Fibroblast of lung (primary cell): ENCODE data around the gene C4orf17. TPM values are rescaled to one million over a fixed set of nuclear protein-coding genes. Genes with fewer than 3 reads are reported as not detected.

Source experiments
- DNase-seq, 2 donors: peaks; one replicate each; pipeline versions ENCODE4 v3.0.0 to v3.0.0-alpha.2; 2010; ENCODE audit warnings: low read depth in 2 of 2
- H2AFZ ChIP-seq: 2 replicates; pipeline ENCODE4 v1.5.1; 2012; ENCODE audit warnings: low read length, control low read depth, inconsistent platforms
- H3K27ac ChIP-seq: 2 replicates; pipeline ENCODE4 v1.5.1; 2011; ENCODE audit warnings: low read length, control low read depth; ENCODE audit not compliant: insufficient read depth
- H3K27me3 ChIP-seq: 2 replicates; pipeline ENCODE4 v1.5.1; 2011; ENCODE audit warnings: mild to moderate bottlenecking, low read length; ENCODE audit not compliant: control insufficient read depth, insufficient read depth
- H3K36me3 ChIP-seq: 2 replicates; pipeline ENCODE4 v1.5.1; 2011; ENCODE audit warnings: low read length; ENCODE audit not compliant: control insufficient read depth, insufficient read depth
- H3K4me1 ChIP-seq: 2 replicates; pipeline ENCODE4 v1.5.1; 2011; ENCODE audit warnings: low read length; ENCODE audit not compliant: control insufficient read depth, insufficient read depth; ENCODE audit errors: extremely low read depth
- H3K4me2 ChIP-seq: 2 replicates; pipeline ENCODE4 v1.5.1; 2011; ENCODE audit warnings: low read length, control low read depth; ENCODE audit not compliant: insufficient read depth; ENCODE audit errors: extremely low read depth
- H3K4me3 ChIP-seq, 4 experiments: fragments of 200-600 bp in 1 of 4; sonication (generic) in 1 of 4; replicated peaks in 1 of 4; 2 replicates each; pipeline ENCODE4 v1.5.1; 2011 to 2016; ENCODE audit warnings: low read length in 4 of 4, low read depth in 3 of 4, mild to moderate bottlenecking in 3 of 4, control low read depth in 2 of 4, inconsistent platforms in 1 of 4, mixed read lengths in 1 of 4; ENCODE audit not compliant: insufficient read depth in 1 of 4; ENCODE audit errors: control extremely low read depth in 1 of 4
- H3K79me2 ChIP-seq: 2 replicates; pipeline ENCODE4 v1.5.1; 2012; ENCODE audit warnings: mild to moderate bottlenecking, low read length, inconsistent platforms; ENCODE audit not compliant: control insufficient read depth, insufficient read depth
- H3K9ac ChIP-seq: 2 replicates; pipeline ENCODE4 v1.5.1; 2011; ENCODE audit warnings: mild to moderate bottlenecking, low read length, control low read depth; ENCODE audit not compliant: insufficient read depth
- H3K9me3 ChIP-seq: 2 replicates; pipeline ENCODE4 v1.5.1; 2012; ENCODE audit warnings: low read depth, low read length; ENCODE audit not compliant: control insufficient read depth, insufficient read depth
- H4K20me1 ChIP-seq: 2 replicates; pipeline ENCODE4 v1.5.1; 2011; ENCODE audit warnings: low read length; ENCODE audit not compliant: control insufficient read depth, insufficient read depth; ENCODE audit errors: extremely low read depth
- CTCF ChIP-seq, 2 donors: IDR thresholded peaks in 1 of 2; conservative IDR thresholded peaks in 1 of 2; 1 replicate in 1 of 2; 2 replicates in 1 of 2; pipeline ENCODE4 v1.5.1; 2011 to 2012; ENCODE audit warnings: low read length in 2 of 2, control low read depth in 1 of 2, inconsistent platforms in 1 of 2, low read depth in 1 of 2, mild to moderate bottlenecking in 1 of 2
- EZH2 ChIP-seq: IDR thresholded peaks from 2 replicates; pipeline ENCODE4 v1.5.1; 2012; ENCODE audit warnings: low read length, control low read depth, mild to moderate bottlenecking; ENCODE audit errors: missing control alignments
- polyA plus RNA-seq, 2 donors: library from polyadenylated mRNA; depleted of rRNA in 1 of 2; stranded (reverse) in 1 of 2; unstranded in 1 of 2; fragments of >200 nt; gene quantifications; 2 replicates each; pipeline ENCODE4 v1.2.1, GENCODE V29; 2011 to 2012; ENCODE audit warnings: missing spikeins in 1 of 2
- total RNA-seq: library from RNA; depleted of rRNA; stranded (reverse); fragments of >200 nt; gene quantifications from 2 replicates; pipeline ENCODE4 v1.2.1, GENCODE V29; 2014

Gene C4orf17
- total and polyA plus RNA-seq, 2 donors (not counting 1 experiment from before 2014, with no cell fraction given), result not detected

GRCh38 chr4:99490286-99490685 lies 20.5 kb upstream of the C4orf17 start:
- no peak for DNase-seq
- H3K9ac ChIP-seq, result no peak overlapping the region
- H3K27me3 ChIP-seq, result no peaks in the 10 kb centered on the region
- H3K79me2 ChIP-seq, result no peaks in the 10 kb centered on the region
- H3K4me3 ChIP-seq, result no peak overlapping the region
- TF ChIP-seq EZH2, result no peak
- no peak for TF ChIP-seq CTCF (conservative IDR thresholded peaks at IDR 0.05 in 1 of 2, IDR thresholded peaks at IDR 0.05 in 1 of 2; ENCODE audit: low read depth in 1 of 2, low read length in 2 of 2)
- H2AFZ ChIP-seq, result no peak overlapping the region
- no peaks in the 10 kb centered on the region for H3K9me3 ChIP-seq
- H3K36me3 ChIP-seq, result no peaks in the 10 kb centered on the region
- H3K27ac ChIP-seq, result no peak overlapping the region
- no peaks in the 10 kb centered on the region for H4K20me1 ChIP-seq
- no peaks in the 10 kb centered on the region for H3K4me1 ChIP-seq
- H3K4me2 ChIP-seq, result no peak overlapping the region

GRCh38 chr4:99504804-99505502 lies 5.9 kb upstream of the C4orf17 start:
- no peak for DNase-seq
- no peak overlapping the region for H3K9ac ChIP-seq
- H3K79me2 ChIP-seq, result no peaks in the 10 kb centered on the region
- no peak overlapping the region for H3K27ac ChIP-seq
- H3K4me1 ChIP-seq, result no peaks in the 10 kb centered on the region
- H3K4me3 ChIP-seq, result no peak overlapping the region
- no peaks in the 10 kb centered on the region for H3K27me3 ChIP-seq
- H3K4me2 ChIP-seq, result no peak overlapping the region
- TF ChIP-seq EZH2, result no peak
- TF ChIP-seq CTCF (conservative IDR thresholded peaks at IDR 0.05 in 1 of 2, IDR thresholded peaks at IDR 0.05 in 1 of 2; ENCODE audit: low read depth in 1 of 2, low read length in 2 of 2), result no peak
- H3K36me3 ChIP-seq, result no peaks in the 10 kb centered on the region
- no peaks in the 10 kb centered on the region for H4K20me1 ChIP-seq
- H3K9me3 ChIP-seq, result no peaks in the 10 kb centered on the region
- no peak overlapping the region for H2AFZ ChIP-seq

GRCh38 chr4:99506781-99507180 lies 4.0 kb upstream of the C4orf17 start:
- Histone ChIP-seq H3K9ac (no peak overlapping the region), H3K27ac (no peak overlapping the region), H4K20me1 (no peaks in the 10 kb centered on the region), H2AFZ (no peak overlapping the region), H3K9me3 (no peaks in the 10 kb centered on the region), H3K4me2 (no peak overlapping the region), H3K79me2 (no peaks in the 10 kb centered on the region), H3K36me3 (no peaks in the 10 kb centered on the region), H3K4me3 (no peak overlapping the region), H3K4me1 (no peaks in the 10 kb centered on the region), H3K27me3 (no peaks in the 10 kb centered on the region)
- TF ChIP-seq EZH2, result no peak
- no peak for TF ChIP-seq CTCF (conservative IDR thresholded peaks at IDR 0.05 in 1 of 2, IDR thresholded peaks at IDR 0.05 in 1 of 2; ENCODE audit: low read depth in 1 of 2, low read length in 2 of 2)
- DNase-seq, result no peak
